Effector memory CD4-positive, alpha-beta T cell (primary cell): ENCODE results near the gene ATP1B4.
"Not testable (repeated sequence)": the region's sequence is repeated elsewhere in the genome, so short reads cannot be mapped to it uniquely, and the experiment has no call there.

Experiments used
- DNase-seq, 3 donors: peaks; one replicate each; pipeline ENCODE4 v3.0.0-alpha.2; 2020
- H3K27ac ChIP-seq: 2 replicates; pipeline ENCODE4 v1.7.0; 2013; ENCODE audit warnings: mild to moderate bottlenecking, low read length, moderate library complexity; ENCODE audit not compliant: insufficient read depth, poor library complexity, severe bottlenecking
- H3K27me3 ChIP-seq: replicated peaks from 2 replicates; pipeline ENCODE4 v1.7.0; 2013; ENCODE audit warnings: mild to moderate bottlenecking, low read length; ENCODE audit not compliant: insufficient read depth, control insufficient read depth, poor library complexity, severe bottlenecking
- H3K36me3 ChIP-seq: 2 replicates; pipeline ENCODE4 v1.7.0; 2013; ENCODE audit warnings: mild to moderate bottlenecking, low read length, moderate library complexity; ENCODE audit not compliant: control insufficient read depth, insufficient read depth
- H3K4me1 ChIP-seq: 2 replicates; pipeline ENCODE4 v1.7.0; 2013; ENCODE audit warnings: low read length, mild to moderate bottlenecking; ENCODE audit not compliant: control insufficient read depth, insufficient read depth, poor library complexity, severe bottlenecking
- H3K4me3 ChIP-seq: 2 replicates; pipeline ENCODE4 v1.7.0; 2013; ENCODE audit warnings: low read length, low read depth, mild to moderate bottlenecking; ENCODE audit not compliant: insufficient read depth, poor library complexity, severe bottlenecking
- H3K9me3 ChIP-seq: 2 replicates; pipeline ENCODE4 v1.7.0; 2013; ENCODE audit warnings: mild to moderate bottlenecking, low read length, moderate library complexity; ENCODE audit not compliant: control insufficient read depth

Gene ATP1B4

GRCh38 chrX:120336899-120337298 is 25.0 kb upstream of the ATP1B4 start:
- H3K4me1 ChIP-seq, result no peaks in the 10 kb centered on the region
- no peak overlapping the region for H3K4me3 ChIP-seq
- H3K9me3 ChIP-seq, result peaks cover 12% of the 10 kb centered on the region
- H3K36me3 ChIP-seq, result no peaks in the 10 kb centered on the region
- no peaks in the 10 kb centered on the region for H3K27me3 ChIP-seq
- H3K27ac ChIP-seq, result no peak overlapping the region
- no peak for DNase-seq

GRCh38 chrX:120344566-120344965 is 17.3 kb upstream of the ATP1B4 start:
- not testable (repeated sequence) for H3K27ac ChIP-seq, H3K4me1 ChIP-seq, H3K9me3 ChIP-seq, H3K27me3 ChIP-seq, H3K36me3 ChIP-seq, H3K4me3 ChIP-seq, DNase-seq

- Histone ChIP-seq H3K4me3 (no peak overlapping the region), H3K9me3 (no peaks in the 10 kb centered on the region), H3K27me3 (no peaks in the 10 kb centered on the region), H3K4me1 (no peaks in the 10 kb centered on the region), H3K36me3 (no peaks in the 10 kb centered on the region), H3K27ac (no peak overlapping the region)
- DNase-seq, result no peak
Measured at GRCh38 chrX:120350450-120351138, 11.3 kb upstream of the ATP1B4 start.

GRCh38 chrX:120356084-120356483 is 5.8 kb upstream of the ATP1B4 start:
- no peak for DNase-seq
- no peak overlapping the region for H3K4me3 ChIP-seq
- no peak overlapping the region for H3K27ac ChIP-seq
- no peaks in the 10 kb centered on the region for H3K4me1 ChIP-seq
- H3K27me3 ChIP-seq, result no peaks in the 10 kb centered on the region
- no peaks in the 10 kb centered on the region for H3K9me3 ChIP-seq
- H3K36me3 ChIP-seq, result no peaks in the 10 kb centered on the region

- no peak for DNase-seq
- H3K27me3 ChIP-seq, result no peaks in the 10 kb centered on the region
- H3K9me3 ChIP-seq, result no peaks in the 10 kb centered on the region
- no peaks in the 10 kb centered on the region for H3K4me1 ChIP-seq
- no peaks in the 10 kb centered on the region for H3K36me3 ChIP-seq
- H3K27ac ChIP-seq, result no peak overlapping the region
- no peak overlapping the region for H3K4me3 ChIP-seq
Measured at GRCh38 chrX:120357186-120357585, 4.7 kb upstream of the ATP1B4 start.

GRCh38 chrX:120358737-120359456 is 3.0 kb upstream of the ATP1B4 start:
- no peaks in the 10 kb centered on the region for H3K36me3 ChIP-seq
- no peaks in the 10 kb centered on the region for H3K9me3 ChIP-seq
- H3K4me3 ChIP-seq, result no peak overlapping the region
- no peaks in the 10 kb centered on the region for H3K4me1 ChIP-seq
- H3K27ac ChIP-seq, result no peak overlapping the region
- DNase-seq, result no peak
- H3K27me3 ChIP-seq, result no peaks in the 10 kb centered on the region

GRCh38 chrX:120365320-120365719 is 3.4 kb downstream of the ATP1B4 start:
- H3K4me3 ChIP-seq, result no peak overlapping the region
- no peaks in the 10 kb centered on the region for H3K27me3 ChIP-seq
- H3K36me3 ChIP-seq, result no peaks in the 10 kb centered on the region
- H3K4me1 ChIP-seq, result no peaks in the 10 kb centered on the region
- peak; percentile 2 to 28 (median 3) for DNase-seq
- no peak overlapping the region for H3K27ac ChIP-seq
- H3K9me3 ChIP-seq, result no peaks in the 10 kb centered on the region

GRCh38 chrX:120365968-120366367 is 4.1 kb downstream of the ATP1B4 start:
- DNase-seq, result no peak
- no peaks in the 10 kb centered on the region for H3K27me3 ChIP-seq
- no peaks in the 10 kb centered on the region for H3K36me3 ChIP-seq
- no peak overlapping the region for H3K27ac ChIP-seq
- no peaks in the 10 kb centered on the region for H3K9me3 ChIP-seq
- no peaks in the 10 kb centered on the region for H3K4me1 ChIP-seq
- H3K4me3 ChIP-seq, result no peak overlapping the region

GRCh38 chrX:120366794-120367193 is 4.9 kb downstream of the ATP1B4 start:
- H3K27me3 ChIP-seq, result no peaks in the 10 kb centered on the region
- H3K27ac ChIP-seq, result no peak overlapping the region
- H3K4me3 ChIP-seq, result no peak overlapping the region

GRCh38 chrX:120367402-120368109 is 5.7 kb downstream of the ATP1B4 start:
- no peak for DNase-seq
- Histone ChIP-seq H3K27ac (no peak overlapping the region), H3K27me3 (no peaks in the 10 kb centered on the region), H3K4me3 (no peak overlapping the region), H3K9me3 (no peaks in the 10 kb centered on the region), H3K36me3 (no peaks in the 10 kb centered on the region), H3K4me1 (no peaks in the 10 kb centered on the region)

More at GRCh38 chrX:120366794-120367193, 4.9 kb downstream of the ATP1B4 start:
- no peak for DNase-seq
- H3K36me3 ChIP-seq, result no peaks in the 10 kb centered on the region
- H3K9me3 ChIP-seq, result no peaks in the 10 kb centered on the region
- no peaks in the 10 kb centered on the region for H3K4me1 ChIP-seq
